Tibial nerve (tissue), 4 donors: Measurements from ENCODE around the gene SRRM5. TPM values are rescaled to one million over a fixed set of nuclear protein-coding genes. Genes with fewer than 3 reads are reported as not detected.
A peak's percentile ranks its signal among the peaks of the same experiment; 100 is the strongest.

ENCODE experiments used
- DNase-seq, 2 donors: peaks; one replicate each; pipeline ENCODE4 v3.0.0-alpha.2; 2019; ENCODE audit warnings: low spot score in 2 of 2
- H3K27ac ChIP-seq, 4 donors: fragments of 200-600 bp; sonication (generic) in 3 of 4; one replicate each; pipeline ENCODE4 v1.5.1; 2017 to 2019; ENCODE audit warnings: mild to moderate bottlenecking in 1 of 4
- H3K27me3 ChIP-seq, 2 donors: fragments of 200-600 bp; sonication (generic) in 1 of 2; one replicate each; pipeline versions ENCODE4 v1.5.1 to v1.6.0; 2017 to 2019
- H3K36me3 ChIP-seq, 3 donors: fragments of 200-600 bp; sonication (generic); one replicate each; pipeline ENCODE4 v1.5.1; 2018 to 2019
- H3K4me1 ChIP-seq, 4 donors: fragments of 200-600 bp; sonication (generic) in 3 of 4; one replicate each; pipeline ENCODE4 v1.5.1; 2017 to 2019
- H3K4me3 ChIP-seq, 4 donors: fragments of 200-600 bp; sonication (generic) in 3 of 4; one replicate each; pipeline ENCODE4 v1.5.1; 2017 to 2019; ENCODE audit warnings: mild to moderate bottlenecking in 1 of 4, moderate library complexity in 1 of 4
- H3K9me3 ChIP-seq, 4 donors: fragments of 200-600 bp; sonication (generic) in 3 of 4; one replicate each; pipeline ENCODE4 v1.5.1; 2017 to 2019
- CTCF ChIP-seq, 5 experiments: fragments of 200-600 bp in 3 of 5; fragments of 450-650 bp in 2 of 5; sonication (generic) in 3 of 5; IDR thresholded peaks; one replicate each; pipeline ENCODE4 v1.5.1; 2016 to 2019; ENCODE audit warnings: antibody characterized with exemption in 5 of 5, mild to moderate bottlenecking in 3 of 5, moderate library complexity in 2 of 5
- EP300 ChIP-seq, 2 donors: sonication (generic); formaldehyde crosslinking; IDR thresholded peaks; one replicate each; pipeline ENCODE4 v1.6.1; 2017; ENCODE audit warnings: antibody characterized with exemption in 2 of 2, mild to moderate bottlenecking in 1 of 2
- POLR2A ChIP-seq, 2 donors: fragments of 450-650 bp; IDR thresholded peaks; one replicate each; pipeline ENCODE4 v1.6.1; 2017; ENCODE audit warnings: antibody characterized with exemption in 2 of 2, mild to moderate bottlenecking in 2 of 2, moderate library complexity in 2 of 2
- WGBS, 2 donors: methylation state at CpG; one replicate each; pipeline ENCODE4 v1.1.5; 2018; 5-methylcytosine and 5-hydroxymethylcytosine counted together
- total RNA-seq, 4 donors: library from RNA; depleted of rRNA; stranded (reverse); fragments of >200 nt; gene quantifications; one replicate each; pipeline ENCODE4 v1.1.0, GENCODE V29; 2016

Gene SRRM5
- total RNA-seq = under 1 TPM; 0.20 to 0.84 (median 0.52) TPM

GRCh38 chr19:43611788-43612187 lies at the start of gene SRRM5:
Gene SRRM5 (plus strand): TSS chr19:43612088. CDS start chr19:43612122, 34 bp downstream.
- 91% methylated on average over 3 of the region's 3 CpGs for WGBS, 2 donors
- no peak for DNase-seq

GRCh38 chr19:43562226-43562697 lies 49.6 kb upstream of the SRRM5 start:
- no peak for DNase-seq
- Histone ChIP-seq H3K36me3 (peaks cover 0 to 38% (median 0%) of the 10 kb centered on the region in 3 donors), H3K9me3 (no peaks in the 10 kb centered on the region), H3K27me3 (no peaks in the 10 kb centered on the region), H3K4me3 (no peak overlapping the region), H3K4me1 (peaks cover 0 to 14% (median 4%) of the 10 kb centered on the region in 4 donors), H3K27ac (peak overlapping the region in 2 of 4 donors; percentile 25 to 64)
- TF ChIP-seq CTCF (IDR thresholded peaks at IDR 0.05) (no peak), EP300 (IDR thresholded peaks at IDR 0.05) (no peak), POLR2A (IDR thresholded peaks at IDR 0.05) (no peak)
- WGBS, 2 donors = 81 to 92% methylated on average over 6 of the region's 6 CpGs

More at GRCh38 chr19:43611788-43612187, at the start of gene SRRM5:
- Histone ChIP-seq H3K27ac (peak within 1 kb of the TSS in 1 of 4 donors; percentile 50), H3K9me3 (no peaks in the 10 kb centered on the region), H3K27me3 (no peaks in the 10 kb centered on the region), H3K4me3 (no peak within 1 kb of the TSS), H3K36me3 (peaks cover 0 to 48% (median 0%) of the 10 kb centered on the region in 3 donors), H3K4me1 (peaks cover 0 to 20% (median 0%) of the 10 kb centered on the region in 4 donors)
- TF ChIP-seq EP300 (IDR thresholded peaks at IDR 0.05) (no peak), POLR2A (IDR thresholded peaks at IDR 0.05) (no peak)

GRCh38 chr19:43562698-43563241 lies 49.1 kb upstream of the SRRM5 start:
- Histone ChIP-seq H3K36me3 (peaks cover 0 to 38% (median 0%) of the 10 kb centered on the region in 3 donors), H3K4me1 (peaks cover 0 to 14% (median 4%) of the 10 kb centered on the region in 4 donors), H3K4me3 (no peak overlapping the region), H3K27me3 (no peaks in the 10 kb centered on the region), H3K27ac (peak overlapping the region in 3 of 4 donors; percentile 34 to 64 (median 59)), H3K9me3 (no peaks in the 10 kb centered on the region)
- DNase-seq = peak; percentile 38 to 64
- TF ChIP-seq POLR2A (IDR thresholded peaks at IDR 0.05) = no peak
- TF ChIP-seq CTCF (IDR thresholded peaks at IDR 0.05) = no peak
- TF ChIP-seq EP300 (IDR thresholded peaks at IDR 0.05) = peak in 1 of 2 donors; percentile 82
- 56 to 65% methylated on average over 12 to 13 of the region's 14 CpGs for WGBS, 2 donors

GRCh38 chr19:43563816-43564457 lies 48.0 kb upstream of the SRRM5 start:
- Histone ChIP-seq H3K9me3 (no peaks in the 10 kb centered on the region), H3K27ac (no peak overlapping the region), H3K4me1 (peaks cover 0 to 14% (median 4%) of the 10 kb centered on the region in 4 donors), H3K4me3 (no peak overlapping the region), H3K36me3 (peaks cover 0 to 35% (median 0%) of the 10 kb centered on the region in 3 donors), H3K27me3 (no peaks in the 10 kb centered on the region)
- 78 to 84% methylated on average over 10 of the region's 10 CpGs for WGBS, 2 donors
- DNase-seq = no peak
- TF ChIP-seq EP300 (IDR thresholded peaks at IDR 0.05) = no peak
- no peak for TF ChIP-seq CTCF (IDR thresholded peaks at IDR 0.05)
- no peak for TF ChIP-seq POLR2A (IDR thresholded peaks at IDR 0.05)

GRCh38 chr19:43564800-43565199 lies 47.1 kb upstream of the SRRM5 start:
- H3K36me3 ChIP-seq = peaks cover 0 to 30% (median 0%) of the 10 kb centered on the region in 3 donors
- H3K9me3 ChIP-seq = no peaks in the 10 kb centered on the region
- H3K27ac ChIP-seq = no peak overlapping the region
- no peaks in the 10 kb centered on the region for H3K27me3 ChIP-seq
- DNase-seq = no peak
- 76 to 82% methylated on average over 9 of the region's 9 CpGs for WGBS, 2 donors
- no peak overlapping the region for H3K4me3 ChIP-seq
- peaks cover 0 to 14% (median 4%) of the 10 kb centered on the region in 4 donors for H3K4me1 ChIP-seq
- TF ChIP-seq CTCF (IDR thresholded peaks at IDR 0.05) (no peak), POLR2A (IDR thresholded peaks at IDR 0.05) (no peak), EP300 (IDR thresholded peaks at IDR 0.05) (no peak)
